Skeletal muscle satellite cell (primary cell): Measurements from ENCODE around the gene AWAT1. TPM values are rescaled to one million over a fixed set of nuclear protein-coding genes. Genes with fewer than 3 reads are reported as not detected.
"Not testable (repeated sequence)": the region's sequence is repeated elsewhere in the genome, so short reads cannot be mapped to it uniquely, and the experiment has no call there.

ENCODE experiments used
- H3K27me3 ChIP-seq: 2 replicates; pipeline ENCODE4 v1.7.0; 2013; ENCODE audit warnings: low read length; ENCODE audit not compliant: control insufficient read depth, insufficient read depth
- H3K36me3 ChIP-seq: 2 replicates; pipeline ENCODE4 v1.7.0; 2013; ENCODE audit warnings: mild to moderate bottlenecking, control low read depth, low read length; ENCODE audit not compliant: insufficient read depth
- H3K4me1 ChIP-seq: 2 replicates; pipeline ENCODE4 v1.7.0; 2013; ENCODE audit warnings: low read length; ENCODE audit not compliant: control insufficient read depth, insufficient read depth
- H3K4me2 ChIP-seq: 2 replicates; pipeline ENCODE4 v1.7.0; 2013; ENCODE audit warnings: mild to moderate bottlenecking, low read length
- H3K4me3 ChIP-seq: 2 replicates; pipeline ENCODE4 v1.7.0; 2013; ENCODE audit warnings: low read length
- H3K9ac ChIP-seq: 2 replicates; pipeline ENCODE4 v1.7.0; 2013; ENCODE audit warnings: mild to moderate bottlenecking, low read depth, low read length, moderate library complexity
- H3K9me3 ChIP-seq: replicated peaks from 2 replicates; pipeline ENCODE4 v1.7.0; 2013; ENCODE audit warnings: mild to moderate bottlenecking, control low read depth, low read length
- small RNA-seq: library from RNA; depleted of rRNA; stranded (forward); fragments of <200 nt; gene quantifications from one replicate; pipeline ENCODE3, GENCODE V24; 2012

Gene AWAT1

GRCh38 chrX:70262952-70263567 lies 28.6 kb downstream of the AWAT1 start:
- Histone ChIP-seq H3K4me3 (no peak overlapping the region), H3K4me2 (no peak overlapping the region), H3K9me3 (no peaks in the 10 kb centered on the region), H3K4me1 (no peaks in the 10 kb centered on the region), H3K9ac (no peak overlapping the region), H3K36me3 (no peaks in the 10 kb centered on the region), H3K27me3 (peaks cover 6% of the 10 kb centered on the region)

GRCh38 chrX:70264784-70265183 lies 30.3 kb downstream of the AWAT1 start:
- H3K27me3 ChIP-seq: peaks cover 6% of the 10 kb centered on the region
- no peaks in the 10 kb centered on the region for H3K4me1 ChIP-seq
- H3K4me3 ChIP-seq: no peak overlapping the region
- H3K9ac ChIP-seq: no peak overlapping the region
- H3K36me3 ChIP-seq: no peaks in the 10 kb centered on the region
- H3K9me3 ChIP-seq: no peaks in the 10 kb centered on the region
- H3K4me2 ChIP-seq: no peak overlapping the region

- Histone ChIP-seq H3K36me3 (no peaks in the 10 kb centered on the region), H3K4me1 (no peaks in the 10 kb centered on the region), H3K9ac (no peak within 1 kb of the TSS), H3K9me3 (no peaks in the 10 kb centered on the region), H3K27me3 (peaks cover 10% of the 10 kb centered on the region), H3K4me2 (no peak within 1 kb of the TSS), H3K4me3 (no peak within 1 kb of the TSS)
Measured at GRCh38 chrX:70268034-70268433, 33.6 kb downstream of the AWAT1 start, which contains the start of gene ARR3. ARR3 (plus strand) TSS chrX:70268334; CDS start chrX:70269386, 1,052 bp downstream.

GRCh38 chrX:70274029-70274428 lies 39.6 kb downstream of the AWAT1 start:
- H3K27me3 ChIP-seq, H3K9me3 ChIP-seq, H3K4me1 ChIP-seq, H3K9ac ChIP-seq, H3K4me2 ChIP-seq, H3K4me3 ChIP-seq, H3K36me3 ChIP-seq: not testable (repeated sequence)

GRCh38 chrX:70279081-70279480 lies 44.6 kb downstream of the AWAT1 start:
- Histone ChIP-seq H3K9ac (no peak overlapping the region), H3K4me3 (no peak overlapping the region), H3K27me3 (no peaks in the 10 kb centered on the region), H3K4me2 (no peak overlapping the region), H3K4me1 (no peaks in the 10 kb centered on the region), H3K36me3 (no peaks in the 10 kb centered on the region), H3K9me3 (no peaks in the 10 kb centered on the region)

GRCh38 chrX:70280573-70280972 lies 46.1 kb downstream of the AWAT1 start:
- Histone ChIP-seq H3K4me3 (no peak overlapping the region), H3K4me1 (no peaks in the 10 kb centered on the region), H3K27me3 (no peaks in the 10 kb centered on the region), H3K9ac (no peak overlapping the region), H3K4me2 (no peak overlapping the region), H3K9me3 (no peaks in the 10 kb centered on the region), H3K36me3 (no peaks in the 10 kb centered on the region)

- Histone ChIP-seq H3K36me3 (no peaks in the 10 kb centered on the region), H3K9ac (no peak within 1 kb of the TSS), H3K27me3 (no peaks in the 10 kb centered on the region), H3K4me2 (no peak within 1 kb of the TSS), H3K4me1 (no peaks in the 10 kb centered on the region), H3K9me3 (no peaks in the 10 kb centered on the region), H3K4me3 (no peak within 1 kb of the TSS)
Measured at GRCh38 chrX:70281951-70282350, 47.5 kb downstream of the AWAT1 start, which contains the start of gene RAB41. RAB41 (plus strand) TSS chrX:70282172; CDS start chrX:70282218, 46 bp downstream.

- Histone ChIP-seq H3K36me3 (peaks cover 4% of the 10 kb centered on the region), H3K9ac (peak overlapping the region; percentile 87), H3K9me3 (no peaks in the 10 kb centered on the region), H3K4me2 (peak overlapping the region; percentile 84), H3K27me3 (no peaks in the 10 kb centered on the region), H3K4me3 (peak overlapping the region; percentile 76), H3K4me1 (peaks cover 11% of the 10 kb centered on the region)
Measured at GRCh38 chrX:70289168-70289792, 54.8 kb downstream of the AWAT1 start.

Small RNAs within 50 kb of the gene (small RNA-seq; reads per million reads assigned to genes)
- gene RNA5SP507: not detected
